ENCODE measurements around the gene GOLGA6C.
"Not testable (repeated sequence)": the region's sequence is repeated elsewhere in the genome, so short reads cannot be mapped to it uniquely, and the experiment has no call there.

- TF ChIP-seq EZH2 (IDR thresholded peaks at IDR 0.05; ENCODE audit: low read length, missing control alignments); CTCF (conservative IDR thresholded peaks at IDR 0.05 in 1 of 2, IDR thresholded peaks at IDR 0.05 in 1 of 2; ENCODE audit: low read depth in 1 of 2, low read length in 2 of 2): not testable (repeated sequence)
Measured at GRCh38 chr15:75227112-75227511, 31.0 kb upstream of the GOLGA6C start.

All from fibroblast of lung (primary cell).